Effector CD4-positive, alpha-beta T cell (primary cell): Measurements from ENCODE around the gene MIAT.
"Not testable (repeated sequence)": the region's sequence is repeated elsewhere in the genome, so short reads cannot be mapped to it uniquely, and the experiment has no call there.

Experiments used
- DNase-seq: peaks from one replicate; pipeline ENCODE4 v3.0.0-alpha.2; 2020

MIAT gene

DNA sequence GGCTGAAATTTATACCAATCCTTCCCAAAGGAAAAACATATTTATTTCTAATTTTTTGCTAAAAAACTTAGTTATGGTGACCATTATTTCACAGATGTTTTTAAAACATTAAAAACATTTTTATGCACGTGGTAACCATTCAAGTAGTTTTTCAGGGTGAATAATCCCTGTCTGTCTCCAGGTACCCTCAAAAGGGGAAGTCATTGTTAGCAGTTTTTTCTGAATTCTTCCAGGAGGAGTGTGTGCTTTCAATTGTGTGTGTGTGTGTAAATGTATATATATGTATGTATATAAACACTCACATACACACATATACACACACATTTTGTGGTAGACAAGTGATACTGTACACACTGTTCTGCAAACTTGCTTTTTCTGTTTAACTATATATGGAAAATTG is 43.9 kb downstream of the MIAT start:
- no peak for DNase-seq

GRCh38 chr22:26702906-26703830 is 45.8 kb downstream of the MIAT start:
- DNase-seq, result no peak

- DNase-seq, result not testable (repeated sequence)
Measured at GRCh38 chr22:26705379-26705778, 48.0 kb downstream of the MIAT start.

DNA sequence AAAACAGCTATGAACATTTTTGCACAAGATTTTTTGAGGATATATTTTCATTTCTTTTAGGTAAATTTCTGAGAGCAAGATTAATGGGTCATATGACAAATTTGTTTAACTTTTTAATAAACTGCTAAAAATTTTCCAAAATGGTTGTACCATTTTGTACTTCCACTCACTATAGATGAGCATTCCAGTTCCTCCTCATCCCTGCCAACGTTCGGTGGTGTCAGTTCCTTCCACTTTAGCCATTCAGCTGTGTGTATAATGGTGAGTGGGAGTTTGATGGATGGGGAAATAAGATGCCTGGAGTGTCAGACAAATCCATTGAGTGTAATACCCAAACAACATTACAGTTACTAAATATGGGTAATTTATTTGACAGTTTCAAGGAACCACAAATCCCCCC is 49.7 kb downstream of the MIAT start:
- DNase-seq, result no peak

GRCh38 chr22:26707581-26707980 is 50.2 kb downstream of the MIAT start:
- DNase-seq, result no peak

GRCh38 chr22:26708256-26709009 is 51.0 kb downstream of the MIAT start:
- DNase-seq, result no peak

GRCh38 chr22:26709617-26710390 is 52.4 kb downstream of the MIAT start:
- no peak for DNase-seq

DNA sequence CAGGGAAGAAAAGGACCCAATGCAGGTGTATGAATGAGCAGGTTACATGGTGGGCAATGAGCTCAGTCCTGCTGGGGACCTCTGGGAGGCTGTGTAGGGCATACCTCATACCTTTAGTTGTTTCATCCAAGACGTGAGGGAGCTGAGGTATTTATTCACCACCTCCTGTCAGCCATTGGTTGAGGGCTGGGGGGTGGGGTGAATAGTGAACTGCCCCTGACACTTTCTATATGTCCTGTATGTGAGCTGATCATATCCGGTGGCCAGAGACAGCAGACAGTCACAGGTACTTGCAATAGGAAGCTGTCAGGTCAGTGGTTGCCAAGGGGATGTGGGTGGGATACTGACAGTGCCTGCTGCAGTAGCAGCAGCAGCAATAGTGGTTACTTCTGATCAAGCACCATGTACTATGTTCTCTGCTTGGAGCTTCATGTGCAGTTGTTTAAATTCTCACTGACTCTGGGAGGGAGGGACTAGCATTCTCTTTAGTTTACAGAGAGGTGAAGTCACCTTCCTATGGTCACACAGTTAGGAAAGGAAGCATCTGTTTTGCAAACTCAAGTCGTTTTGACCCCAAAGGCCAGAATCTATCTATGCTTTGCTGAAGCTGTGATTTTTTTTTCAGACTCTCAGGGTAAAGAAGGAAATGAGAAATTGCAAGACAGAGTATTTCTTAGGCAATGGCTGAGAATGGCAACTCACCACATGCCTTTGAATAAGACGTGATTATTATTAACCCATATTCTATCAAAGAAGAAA is 54.0 kb downstream of the MIAT start:
- no peak for DNase-seq

- DNase-seq, result no peak
Measured at GRCh38 chr22:26712158-26712557, 54.8 kb downstream of the MIAT start.

- no peak for DNase-seq
Measured at GRCh38 chr22:26713823-26714449, 56.5 kb downstream of the MIAT start.

DNA sequence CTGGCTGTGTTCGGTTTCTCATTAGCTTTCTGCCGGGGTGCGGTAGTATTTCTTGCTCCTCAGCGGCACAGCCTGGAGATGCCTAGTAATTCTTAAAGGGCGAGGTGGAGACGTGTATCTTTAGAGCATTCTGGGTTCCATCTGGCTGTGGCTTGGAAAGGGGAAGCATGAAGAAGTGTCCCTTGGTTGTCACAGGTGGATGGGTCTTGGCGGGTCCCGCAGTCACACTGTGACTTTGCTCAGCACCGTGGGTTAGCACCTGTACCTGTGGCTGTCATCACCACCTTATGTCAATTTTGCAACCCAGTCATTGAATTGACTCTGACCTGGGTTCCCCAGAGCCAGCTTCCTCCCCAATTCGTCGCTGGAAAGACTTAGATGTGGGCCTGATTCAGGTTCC is 57.6 kb downstream of the MIAT start:
- DNase-seq, result no peak

DNA sequence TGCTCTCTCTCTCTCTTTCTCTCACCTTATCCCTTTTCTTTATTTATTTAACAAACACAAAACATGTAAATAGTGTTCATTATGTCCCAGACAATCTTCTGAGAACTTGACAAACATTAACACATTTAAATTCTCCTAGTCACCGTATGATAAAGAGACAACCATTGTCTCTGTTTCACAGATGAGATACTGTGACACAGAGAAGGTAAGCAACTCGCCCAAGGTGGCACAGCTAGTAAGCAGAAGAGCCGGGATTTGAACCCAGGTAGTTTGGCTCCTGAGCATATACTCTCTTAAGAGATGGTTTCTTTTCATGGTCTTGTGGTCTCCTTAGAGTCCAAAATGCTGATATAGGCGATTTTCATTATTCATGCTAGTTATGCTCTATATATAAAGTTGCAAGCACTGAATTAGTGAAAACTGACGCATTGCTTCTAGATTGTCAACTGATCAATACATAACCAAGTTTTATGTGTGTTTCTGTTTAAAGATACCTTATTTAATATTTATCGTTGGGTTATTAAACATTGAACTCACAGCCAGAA is 58.1 kb downstream of the MIAT start:
- no peak for DNase-seq

- DNase-seq, result no peak
Measured at GRCh38 chr22:26718488-26718887, 61.1 kb downstream of the MIAT start.

DNA sequence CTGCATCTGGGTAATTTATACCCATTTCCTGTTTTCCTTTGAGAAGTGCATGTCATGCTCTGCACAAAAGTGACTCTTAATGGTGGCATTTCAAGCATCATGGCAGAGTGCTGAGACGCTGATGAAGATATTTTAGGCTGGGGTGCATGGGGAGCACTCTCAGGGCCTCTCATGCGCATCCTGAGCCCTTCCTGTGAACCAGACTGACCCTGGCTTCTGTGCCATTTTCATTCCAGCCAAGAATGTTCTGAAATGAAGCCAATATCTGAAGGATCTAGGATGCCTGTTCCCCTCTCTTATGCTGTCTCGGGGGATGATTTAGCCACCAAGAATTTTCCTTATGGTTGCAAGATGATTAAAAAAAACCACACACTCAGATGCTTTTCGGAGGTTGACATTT is 61.5 kb downstream of the MIAT start:
- no peak for DNase-seq

- no peak for DNase-seq
Measured at GRCh38 chr22:26722159-26722558, 64.8 kb downstream of the MIAT start.

GRCh38 chr22:26724414-26724813 is 67.0 kb downstream of the MIAT start:
- no peak for DNase-seq

DNA sequence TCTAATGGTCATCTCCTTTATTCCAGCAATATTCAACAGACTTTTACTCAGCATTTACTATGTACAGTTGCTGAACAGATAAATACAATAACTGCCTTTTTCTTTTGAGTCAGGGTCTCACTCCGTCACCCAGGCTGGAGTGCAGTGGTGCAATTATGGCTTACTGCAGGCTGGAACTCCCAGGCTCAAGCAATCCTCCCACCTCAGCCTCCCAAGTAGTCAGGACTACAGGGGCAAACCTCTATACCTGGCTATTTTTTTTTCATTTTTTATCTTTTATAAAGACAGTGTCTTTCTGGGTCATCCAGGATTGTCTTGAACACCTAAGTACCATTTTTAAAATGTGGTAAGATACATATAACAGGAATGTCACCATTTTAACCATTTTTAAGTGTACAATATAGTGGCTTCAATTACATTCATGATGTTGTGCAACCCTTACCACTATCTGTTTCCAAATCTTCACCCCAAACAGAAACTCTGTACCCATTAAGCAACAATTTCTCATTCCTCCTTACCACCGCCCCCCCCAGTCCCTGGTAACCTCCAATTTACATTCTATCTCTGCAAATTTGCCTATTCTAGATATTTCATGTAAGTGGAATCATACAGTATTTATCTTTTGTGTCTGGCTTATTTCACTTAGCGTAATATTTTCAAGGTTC is 67.8 kb downstream of the MIAT start:
- DNase-seq, result no peak
